ENCODE results near the gene GBP4.

DNA sequence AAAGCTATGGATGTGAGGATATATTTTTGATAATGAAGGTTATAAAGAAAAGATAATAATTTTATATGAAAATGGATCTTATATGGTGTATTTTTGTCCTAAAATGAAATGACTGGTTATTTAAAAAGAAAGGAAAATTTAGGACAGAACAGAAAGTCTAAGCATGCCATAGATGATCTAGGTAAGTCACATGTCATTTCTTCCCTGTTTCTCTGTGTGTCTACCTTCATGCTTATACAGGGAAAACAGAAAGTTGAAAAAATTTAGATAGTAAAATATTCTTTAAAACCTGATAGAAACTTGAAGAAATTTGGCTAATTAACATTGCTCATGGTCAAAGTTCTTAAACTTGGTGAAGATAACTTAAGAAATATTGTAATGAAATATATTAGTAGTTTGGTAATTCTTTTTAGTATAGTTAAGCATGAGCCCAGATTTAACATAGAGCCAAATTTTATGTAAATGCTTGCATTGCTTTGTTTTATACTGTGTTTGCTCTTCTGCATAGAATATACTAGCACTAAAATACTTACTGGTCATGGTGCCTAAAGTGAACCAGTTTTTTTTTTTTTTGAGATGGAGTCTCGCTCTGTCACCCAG, 12.4 kb upstream of the GBP4 start:
- TF ChIP-seq EZH2phosphoT487 (IDR thresholded peaks at IDR 0.05; ENCODE audit: unreplicated experiment) (no peak), EZH2 (IDR thresholded peaks at IDR 0.05; ENCODE audit: low read depth, unreplicated experiment) (no peak), POLR2AphosphoS5 (IDR thresholded peaks at IDR 0.05; ENCODE audit: low read depth) (no peak), CREB1 (CRISPR knock-in tag; IDR thresholded peaks at IDR 0.05; ENCODE audit: low read depth) (no peak), ZNF331 (CRISPR knock-in tag; IDR thresholded peaks at IDR 0.05; ENCODE audit: low read depth) (no peak), JUNB (IDR thresholded peaks at IDR 0.05; ENCODE audit: unreplicated experiment) (no peak), STAT1 (IDR thresholded peaks at IDR 0.05; ENCODE audit: unreplicated experiment) (no peak), NANOG (IDR thresholded peaks at IDR 0.05; ENCODE audit: borderline replicate concordance) (no peak)
- TF ChIP-seq, protein P1, sequence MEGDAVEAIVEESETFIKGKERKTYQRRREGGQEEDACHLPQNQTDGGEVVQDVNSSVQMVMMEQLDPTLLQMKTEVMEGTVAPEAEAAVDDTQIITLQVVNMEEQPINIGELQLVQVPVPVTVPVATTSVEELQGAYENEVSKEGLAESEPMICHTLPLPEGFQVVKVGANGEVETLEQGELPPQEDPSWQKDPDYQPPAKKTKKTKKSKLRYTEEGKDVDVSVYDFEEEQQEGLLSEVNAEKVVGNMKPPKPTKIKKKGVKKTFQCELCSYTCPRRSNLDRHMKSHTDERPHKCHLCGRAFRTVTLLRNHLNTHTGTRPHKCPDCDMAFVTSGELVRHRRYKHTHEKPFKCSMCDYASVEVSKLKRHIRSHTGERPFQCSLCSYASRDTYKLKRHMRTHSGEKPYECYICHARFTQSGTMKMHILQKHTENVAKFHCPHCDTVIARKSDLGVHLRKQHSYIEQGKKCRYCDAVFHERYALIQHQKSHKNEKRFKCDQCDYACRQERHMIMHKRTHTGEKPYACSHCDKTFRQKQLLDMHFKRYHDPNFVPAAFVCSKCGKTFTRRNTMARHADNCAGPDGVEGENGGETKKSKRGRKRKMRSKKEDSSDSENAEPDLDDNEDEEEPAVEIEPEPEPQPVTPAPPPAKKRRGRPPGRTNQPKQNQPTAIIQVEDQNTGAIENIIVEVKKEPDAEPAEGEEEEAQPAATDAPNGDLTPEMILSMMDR (conservative IDR thresholded peaks at IDR 0.05; ENCODE audit: low read depth in 2 of 2): no peak
- TF ChIP-seq, protein P2, sequence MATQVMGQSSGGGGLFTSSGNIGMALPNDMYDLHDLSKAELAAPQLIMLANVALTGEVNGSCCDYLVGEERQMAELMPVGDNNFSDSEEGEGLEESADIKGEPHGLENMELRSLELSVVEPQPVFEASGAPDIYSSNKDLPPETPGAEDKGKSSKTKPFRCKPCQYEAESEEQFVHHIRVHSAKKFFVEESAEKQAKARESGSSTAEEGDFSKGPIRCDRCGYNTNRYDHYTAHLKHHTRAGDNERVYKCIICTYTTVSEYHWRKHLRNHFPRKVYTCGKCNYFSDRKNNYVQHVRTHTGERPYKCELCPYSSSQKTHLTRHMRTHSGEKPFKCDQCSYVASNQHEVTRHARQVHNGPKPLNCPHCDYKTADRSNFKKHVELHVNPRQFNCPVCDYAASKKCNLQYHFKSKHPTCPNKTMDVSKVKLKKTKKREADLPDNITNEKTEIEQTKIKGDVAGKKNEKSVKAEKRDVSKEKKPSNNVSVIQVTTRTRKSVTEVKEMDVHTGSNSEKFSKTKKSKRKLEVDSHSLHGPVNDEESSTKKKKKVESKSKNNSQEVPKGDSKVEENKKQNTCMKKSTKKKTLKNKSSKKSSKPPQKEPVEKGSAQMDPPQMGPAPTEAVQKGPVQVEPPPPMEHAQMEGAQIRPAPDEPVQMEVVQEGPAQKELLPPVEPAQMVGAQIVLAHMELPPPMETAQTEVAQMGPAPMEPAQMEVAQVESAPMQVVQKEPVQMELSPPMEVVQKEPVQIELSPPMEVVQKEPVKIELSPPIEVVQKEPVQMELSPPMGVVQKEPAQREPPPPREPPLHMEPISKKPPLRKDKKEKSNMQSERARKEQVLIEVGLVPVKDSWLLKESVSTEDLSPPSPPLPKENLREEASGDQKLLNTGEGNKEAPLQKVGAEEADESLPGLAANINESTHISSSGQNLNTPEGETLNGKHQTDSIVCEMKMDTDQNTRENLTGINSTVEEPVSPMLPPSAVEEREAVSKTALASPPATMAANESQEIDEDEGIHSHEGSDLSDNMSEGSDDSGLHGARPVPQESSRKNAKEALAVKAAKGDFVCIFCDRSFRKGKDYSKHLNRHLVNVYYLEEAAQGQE (IDR thresholded peaks at IDR 0.05; ENCODE audit: unreplicated experiment): no peak
- TF ChIP-seq, protein P3, sequence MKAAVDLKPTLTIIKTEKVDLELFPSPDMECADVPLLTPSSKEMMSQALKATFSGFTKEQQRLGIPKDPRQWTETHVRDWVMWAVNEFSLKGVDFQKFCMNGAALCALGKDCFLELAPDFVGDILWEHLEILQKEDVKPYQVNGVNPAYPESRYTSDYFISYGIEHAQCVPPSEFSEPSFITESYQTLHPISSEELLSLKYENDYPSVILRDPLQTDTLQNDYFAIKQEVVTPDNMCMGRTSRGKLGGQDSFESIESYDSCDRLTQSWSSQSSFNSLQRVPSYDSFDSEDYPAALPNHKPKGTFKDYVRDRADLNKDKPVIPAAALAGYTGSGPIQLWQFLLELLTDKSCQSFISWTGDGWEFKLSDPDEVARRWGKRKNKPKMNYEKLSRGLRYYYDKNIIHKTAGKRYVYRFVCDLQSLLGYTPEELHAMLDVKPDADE (IDR thresholded peaks at IDR 0.05): no peak
